HPDE6-E6E7 (cell line): ENCODE data around the gene CYSLTR2.

Experiments
- DNase-seq: peaks from one replicate; pipeline ENCODE4 v3.0.0; 2011; ENCODE audit warnings: missing footprints; ENCODE audit errors: extremely low spot score

The CYSLTR2 gene, protein sequence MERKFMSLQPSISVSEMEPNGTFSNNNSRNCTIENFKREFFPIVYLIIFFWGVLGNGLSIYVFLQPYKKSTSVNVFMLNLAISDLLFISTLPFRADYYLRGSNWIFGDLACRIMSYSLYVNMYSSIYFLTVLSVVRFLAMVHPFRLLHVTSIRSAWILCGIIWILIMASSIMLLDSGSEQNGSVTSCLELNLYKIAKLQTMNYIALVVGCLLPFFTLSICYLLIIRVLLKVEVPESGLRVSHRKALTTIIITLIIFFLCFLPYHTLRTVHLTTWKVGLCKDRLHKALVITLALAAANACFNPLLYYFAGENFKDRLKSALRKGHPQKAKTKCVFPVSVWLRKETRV

DNA sequence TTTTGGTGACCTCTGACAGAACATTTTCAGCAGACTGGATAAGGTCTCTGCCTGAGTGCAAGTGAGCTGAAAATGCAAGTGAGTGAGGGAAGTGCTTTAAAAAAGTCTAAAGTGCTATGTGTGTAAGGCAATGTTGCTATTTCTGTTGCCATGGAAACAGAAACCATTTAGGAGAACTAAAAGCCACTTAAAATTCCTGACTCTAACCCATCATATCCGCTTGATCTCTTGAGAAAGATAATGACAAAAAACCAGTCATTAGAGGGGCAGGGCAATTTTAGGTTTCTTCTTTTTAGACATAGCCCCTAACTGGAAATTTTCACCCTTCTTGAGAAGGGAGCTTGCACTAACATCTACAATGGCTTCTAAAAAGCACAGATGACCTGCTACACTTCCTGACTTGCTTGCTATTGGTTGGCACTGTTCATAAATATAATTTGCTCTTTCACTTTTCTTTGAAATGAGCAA is at the start of gene CYSLTR2:
CYSLTR2 (plus strand) TSS at position 458 of the 468 bp plus-strand sequence. CDS start 52,889 bp downstream, outside the sequence.
- DNase-seq = no peak

DNA sequence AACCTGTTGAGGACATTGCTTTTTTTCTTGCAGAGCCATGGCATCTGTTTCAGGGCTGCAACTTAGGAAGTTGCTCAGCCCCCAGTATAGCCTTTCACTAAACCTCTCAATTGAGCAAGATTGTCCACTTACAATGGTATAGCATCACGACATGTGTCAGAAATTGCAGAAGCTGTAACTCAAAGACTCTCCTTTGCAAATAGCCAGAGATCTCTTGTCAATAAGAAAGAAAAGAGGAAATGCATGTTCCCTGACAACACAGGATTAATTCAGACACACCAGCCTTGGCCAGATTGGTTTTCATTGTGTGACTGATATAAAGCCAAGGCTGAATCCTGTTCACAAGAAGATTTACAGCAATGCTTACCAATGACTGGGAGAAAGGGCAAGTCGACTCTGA is 38.7 kb upstream of the CYSLTR2 start:
- no peak for DNase-seq

DNA sequence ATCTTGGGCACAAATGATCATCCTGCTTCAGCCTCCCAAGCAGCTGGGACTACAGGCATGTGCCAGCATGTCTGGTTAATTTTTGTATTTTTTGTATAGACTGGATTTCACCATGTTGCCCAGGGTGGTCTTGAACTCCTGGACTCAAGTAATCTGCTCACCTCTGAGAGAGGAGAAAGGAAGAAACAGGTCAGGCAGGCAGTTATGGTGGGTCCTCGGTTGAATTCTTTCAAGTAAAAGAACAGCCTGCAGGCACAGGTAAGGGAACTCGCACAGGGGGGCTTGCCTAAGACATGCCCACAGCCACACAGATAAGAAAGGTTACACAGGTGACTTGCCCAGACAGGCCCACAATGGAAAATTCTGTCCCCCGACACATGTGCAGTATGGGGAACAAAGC is 34.8 kb upstream of the CYSLTR2 start:
- DNase-seq = no peak

DNA sequence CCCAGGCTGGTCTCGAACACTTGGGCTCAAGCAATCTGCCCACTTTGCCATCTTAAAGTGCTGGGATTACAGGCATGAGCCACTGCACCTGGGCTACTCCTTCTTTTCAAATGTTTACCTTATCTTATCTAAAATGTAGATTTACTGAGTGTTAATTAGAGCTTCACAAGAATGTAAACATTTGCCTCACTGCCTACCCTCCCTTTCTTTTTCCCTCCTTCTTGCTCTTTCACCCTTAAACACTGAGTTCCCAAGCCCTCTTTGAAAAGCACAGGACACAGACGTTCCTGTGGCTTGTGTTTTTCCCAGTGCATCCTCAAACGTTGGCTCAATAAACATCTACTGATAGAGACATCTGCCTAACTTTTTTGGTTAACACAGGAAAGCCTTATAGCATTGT is 32.7 kb upstream of the CYSLTR2 start:
- DNase-seq = no peak

DNA sequence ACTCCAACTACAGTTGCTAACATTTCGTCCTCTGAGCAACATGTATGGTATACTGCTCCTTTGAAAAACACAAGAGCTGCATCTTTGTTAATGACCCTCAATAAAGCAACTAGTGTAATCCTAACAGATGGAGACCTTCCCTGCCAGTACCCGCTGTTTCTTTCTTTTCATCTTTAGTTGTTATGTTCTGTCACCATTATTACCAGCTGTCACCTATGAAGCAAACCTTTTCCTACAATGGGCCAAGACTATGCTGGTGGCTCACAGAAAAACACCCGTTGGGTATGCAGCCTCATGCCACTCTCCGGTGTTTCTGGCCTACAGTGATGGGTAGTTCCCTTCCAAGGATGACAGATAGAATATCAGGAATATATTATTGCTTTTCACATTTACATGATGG is 29.7 kb upstream of the CYSLTR2 start:
- DNase-seq = no peak

DNA sequence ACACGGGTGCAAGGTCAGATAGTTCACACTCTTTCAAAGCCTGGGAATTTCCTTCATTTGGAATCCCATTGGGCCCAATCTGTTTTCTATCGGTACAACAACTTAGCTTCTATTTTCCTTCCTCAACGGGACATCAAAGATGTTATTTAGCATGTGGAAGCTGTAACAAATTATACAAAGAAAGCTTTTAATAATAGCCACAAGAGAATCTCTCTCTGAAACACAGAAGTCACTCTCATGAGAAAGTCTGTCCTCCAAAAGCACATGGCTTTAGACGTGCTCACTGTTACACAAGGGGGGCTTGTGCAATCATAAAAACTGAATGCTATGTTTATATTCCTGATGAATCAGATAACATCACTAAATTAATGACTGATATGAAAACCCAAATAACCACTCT is 28.9 kb upstream of the CYSLTR2 start:
- DNase-seq = no peak

DNA sequence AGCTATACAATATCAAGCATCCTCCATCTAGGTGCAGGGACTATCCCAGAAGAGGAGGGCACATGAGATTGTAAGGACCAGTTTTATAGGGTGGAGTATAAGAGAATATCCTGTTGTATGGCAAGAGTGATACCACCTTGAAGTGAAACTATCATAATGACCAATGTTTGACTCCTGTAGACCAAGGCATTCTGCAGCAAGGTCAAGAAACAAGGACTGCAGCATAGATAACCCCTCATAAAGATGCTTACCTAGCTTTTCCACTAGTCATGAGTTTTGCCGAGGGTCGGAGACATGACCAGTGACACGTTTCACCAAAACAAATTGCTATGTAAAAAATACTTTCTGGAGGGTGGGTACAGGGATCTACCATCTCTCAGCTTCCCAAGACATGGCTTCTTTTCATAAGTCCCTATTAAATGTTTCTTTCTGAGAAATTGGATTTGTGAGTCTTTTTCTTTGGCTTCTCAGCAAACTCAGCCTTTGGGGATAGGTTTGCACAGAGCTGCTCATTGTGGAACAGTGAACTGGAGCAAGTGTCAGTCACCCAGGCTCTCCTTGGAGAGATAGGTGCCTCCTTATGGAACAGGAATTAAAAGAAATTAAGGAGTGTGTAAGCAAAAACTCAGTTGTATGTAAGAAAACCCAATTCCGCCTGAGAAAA is 28.2 kb upstream of the CYSLTR2 start:
- DNase-seq = no peak

DNA sequence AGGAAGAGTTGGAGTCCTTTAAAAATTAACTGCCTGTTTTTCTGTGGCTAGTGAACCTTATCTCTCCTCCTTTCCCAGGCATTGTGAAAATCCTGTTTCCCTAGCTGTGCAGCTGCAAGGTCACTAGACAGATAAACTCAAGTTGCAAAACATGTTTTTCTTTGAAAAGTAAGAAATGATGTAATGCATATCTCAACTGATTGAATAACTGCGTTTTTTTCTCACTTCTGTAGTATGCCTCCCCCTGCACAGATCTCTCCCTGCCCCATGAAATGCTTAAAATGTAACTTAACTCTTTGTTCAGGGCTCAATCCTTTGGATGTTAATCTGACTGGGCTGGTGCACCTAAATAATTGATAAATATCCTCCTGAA is 27.7 kb upstream of the CYSLTR2 start:
- DNase-seq = no peak

DNA sequence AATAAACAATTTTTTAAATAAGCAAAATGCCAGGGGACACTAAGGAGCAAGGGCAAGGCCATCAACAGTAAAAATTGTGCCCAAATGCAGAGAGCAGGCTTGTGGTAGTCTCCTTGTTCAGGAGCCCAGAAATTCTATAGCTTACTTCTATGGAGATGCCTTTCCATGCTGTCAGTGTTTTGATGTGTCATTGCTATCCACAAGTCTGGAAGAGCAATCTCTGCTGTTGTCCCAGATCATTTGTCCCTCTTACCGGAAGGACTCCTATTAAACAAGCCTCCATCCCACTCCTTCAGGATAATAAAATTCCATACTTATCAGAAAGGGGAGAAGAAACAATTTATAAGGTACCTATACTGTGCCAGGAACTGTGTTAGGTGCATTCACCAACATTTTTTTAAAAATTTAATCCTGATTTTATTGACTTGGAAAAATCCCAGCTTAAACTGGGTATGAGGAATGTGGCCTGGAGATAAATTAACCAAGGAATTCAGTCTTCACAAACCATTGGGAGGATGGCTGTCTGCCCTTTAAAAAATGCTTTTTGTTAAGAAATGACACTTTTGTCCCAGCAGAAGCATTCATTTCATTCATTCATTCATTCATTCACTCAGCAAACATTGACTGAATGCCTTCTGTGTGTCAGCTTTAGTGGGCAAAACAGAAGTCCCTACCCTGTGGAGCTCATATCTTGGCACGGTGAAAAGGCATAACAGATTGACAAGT is 26.8 kb upstream of the CYSLTR2 start:
- no peak for DNase-seq

DNA sequence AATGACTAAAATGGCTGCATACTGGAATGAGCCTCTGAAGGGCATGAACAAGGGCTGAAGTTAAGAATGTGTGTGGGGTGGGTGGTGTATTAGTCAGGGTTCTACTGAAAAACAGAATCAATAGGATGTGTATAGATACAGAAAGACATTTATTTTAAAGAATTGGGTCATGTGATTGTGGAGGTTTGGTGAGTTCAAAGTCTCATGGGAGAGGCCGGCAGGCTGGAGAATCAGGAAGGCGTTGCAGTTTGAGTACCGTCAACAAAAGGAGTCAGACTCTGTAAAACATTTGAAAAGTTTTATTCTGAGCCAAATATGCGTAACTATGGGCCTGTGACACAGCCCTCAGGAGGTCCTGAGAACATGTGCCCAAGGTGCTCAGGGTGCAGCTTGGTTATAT is 24.5 kb upstream of the CYSLTR2 start:
- no peak for DNase-seq

DNA sequence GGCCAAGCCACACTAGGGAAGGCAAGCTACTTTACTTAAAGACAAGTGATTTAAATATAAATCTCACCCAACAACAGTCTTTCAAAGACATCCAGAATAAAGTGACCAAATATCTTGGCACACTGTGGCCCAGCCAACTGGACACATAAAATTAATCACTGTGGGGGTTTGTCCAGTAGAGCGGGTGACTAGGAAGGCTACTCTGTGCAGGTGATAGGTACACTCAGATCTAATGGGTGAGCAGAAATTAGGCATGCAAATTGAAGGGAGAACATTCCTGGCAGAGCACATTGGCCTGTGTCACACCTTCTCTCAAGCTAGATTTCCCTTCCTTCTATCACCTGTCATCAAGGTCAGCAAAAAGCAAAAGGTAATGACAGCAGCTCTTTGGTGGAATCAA is 23.4 kb upstream of the CYSLTR2 start:
- no peak for DNase-seq

DNA sequence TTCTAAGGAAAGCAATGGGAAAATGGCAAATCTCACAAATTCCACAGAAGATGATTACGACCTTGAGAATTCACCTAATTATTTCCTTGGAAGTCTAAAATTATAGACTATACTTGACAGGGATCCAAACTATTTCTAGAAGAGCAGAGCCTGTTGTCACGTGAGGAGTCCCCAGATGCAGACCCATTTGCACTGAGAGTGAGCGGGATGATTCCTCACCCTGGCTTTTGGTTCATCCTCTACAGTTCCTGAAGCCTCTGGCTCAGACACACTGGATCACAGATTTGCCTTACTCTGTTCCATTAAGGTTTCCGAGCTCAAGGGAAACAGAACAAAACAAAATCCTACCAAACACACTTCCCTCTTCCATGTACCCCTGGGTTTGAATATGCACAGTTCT is 23.0 kb upstream of the CYSLTR2 start:
- DNase-seq = no peak

DNA sequence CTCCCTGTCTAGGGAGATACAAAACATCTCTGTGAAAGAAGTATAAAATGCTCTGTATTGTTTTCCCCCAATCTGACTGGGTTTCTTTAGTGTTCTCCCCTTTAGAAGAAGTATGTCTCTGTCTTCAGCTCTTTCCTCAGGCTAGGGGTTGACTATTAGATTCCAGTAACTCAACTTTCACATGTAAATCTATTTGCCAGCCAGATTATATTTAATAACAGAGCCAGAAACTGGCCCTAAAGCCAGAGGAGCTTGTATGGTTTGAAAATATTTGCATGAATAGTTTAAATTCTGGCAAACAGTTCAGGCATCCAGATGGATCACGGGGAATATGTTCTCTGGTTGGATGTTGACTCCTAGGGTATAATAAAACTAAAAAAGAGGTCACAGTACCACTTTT is 22.3 kb upstream of the CYSLTR2 start:
- no peak for DNase-seq

DNA sequence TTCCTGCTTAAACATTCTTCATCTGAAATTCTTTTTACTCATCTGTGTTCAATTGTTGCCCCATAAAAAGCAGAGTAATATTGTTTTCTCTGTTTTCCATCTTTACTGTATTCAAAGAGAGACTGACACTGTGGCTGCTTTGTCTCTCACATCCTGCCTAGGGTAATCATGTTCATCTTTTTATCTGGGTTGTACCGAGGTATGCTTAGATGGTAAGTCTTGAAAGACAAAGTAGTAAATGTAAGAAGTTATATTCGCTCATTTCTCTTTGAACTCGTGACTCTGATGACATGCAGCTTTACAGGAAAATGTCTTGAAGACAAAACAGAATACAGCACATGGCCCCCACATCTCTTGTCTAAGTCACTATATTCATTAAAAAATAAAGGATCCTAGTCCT is 20.0 kb upstream of the CYSLTR2 start:
- no peak for DNase-seq

DNA sequence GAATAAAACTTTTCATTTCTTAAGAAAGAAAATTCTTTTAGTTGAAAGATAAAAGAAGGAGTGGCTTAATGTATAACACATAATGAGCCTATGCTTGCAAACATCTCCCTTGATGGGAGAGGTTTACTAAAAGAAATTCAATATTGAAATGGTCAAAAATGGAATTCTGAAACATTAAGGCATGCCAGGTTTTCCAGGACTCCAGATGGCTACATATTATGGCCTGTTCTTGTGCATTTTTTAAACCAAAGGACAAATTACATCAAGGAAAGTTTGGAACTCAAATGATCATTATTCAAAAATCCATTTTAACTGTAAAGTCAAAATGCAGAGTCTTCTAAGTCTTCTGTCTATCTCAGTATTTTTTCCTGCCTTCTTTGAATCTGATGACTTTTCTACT is 19.1 kb upstream of the CYSLTR2 start:
- no peak for DNase-seq

DNA sequence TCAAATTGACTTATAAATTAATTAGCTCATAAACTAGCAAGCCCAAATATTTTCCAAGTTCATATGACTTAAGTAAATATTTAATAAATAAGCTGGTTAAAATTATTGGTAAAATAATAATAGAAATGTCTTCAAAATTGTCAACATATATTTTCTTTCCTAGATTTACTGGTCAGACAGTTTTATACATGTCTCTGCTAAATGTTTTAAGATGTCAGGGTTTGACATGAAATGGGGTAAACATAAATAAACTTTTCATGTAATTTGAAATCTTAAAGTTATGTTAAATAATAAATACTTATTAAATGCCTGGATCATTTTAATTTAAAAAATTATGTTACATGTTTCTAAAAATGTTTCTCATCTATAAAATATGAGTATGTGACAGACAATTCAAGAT is 18.3 kb upstream of the CYSLTR2 start:
- no peak for DNase-seq

DNA sequence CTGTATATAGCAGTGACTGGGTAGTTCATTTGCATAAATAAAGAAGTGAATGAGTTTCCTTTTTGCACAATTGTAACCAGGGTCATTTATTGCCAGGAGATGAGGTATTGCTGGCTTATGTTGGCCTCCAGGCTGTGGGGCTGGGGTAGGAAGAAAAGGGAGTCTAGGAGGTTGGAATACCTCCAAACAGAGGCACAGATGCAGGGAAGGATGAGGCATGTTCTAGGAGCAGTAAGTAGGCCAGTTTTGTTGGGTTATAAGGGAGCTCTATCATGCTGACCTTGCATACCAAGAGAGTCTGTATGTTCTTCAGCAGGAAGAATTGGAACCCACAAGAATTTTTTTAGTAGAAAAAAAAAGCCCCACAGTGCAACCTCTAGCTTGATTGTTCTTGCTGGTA is 17.2 kb upstream of the CYSLTR2 start:
- no peak for DNase-seq

DNA sequence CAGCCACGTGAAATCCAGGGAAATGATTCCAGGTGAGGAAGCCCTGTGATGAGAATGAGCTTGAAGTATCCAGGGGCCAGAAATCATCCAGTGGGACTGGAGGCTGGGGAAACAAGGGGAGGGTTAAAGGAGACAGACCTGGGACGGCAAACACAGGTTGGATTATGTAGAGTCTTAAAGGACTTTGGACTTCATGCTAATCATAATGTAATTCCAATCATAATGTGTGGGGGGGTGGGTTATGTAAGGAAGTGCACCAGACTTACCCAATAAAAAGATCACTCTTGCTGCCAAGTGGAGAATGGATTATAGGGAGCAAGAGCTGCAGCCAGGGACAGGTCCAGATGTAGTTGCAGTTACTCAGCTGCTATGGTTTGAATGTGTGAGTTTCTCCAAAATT is 16.1 kb upstream of the CYSLTR2 start:
- DNase-seq = no peak

DNA sequence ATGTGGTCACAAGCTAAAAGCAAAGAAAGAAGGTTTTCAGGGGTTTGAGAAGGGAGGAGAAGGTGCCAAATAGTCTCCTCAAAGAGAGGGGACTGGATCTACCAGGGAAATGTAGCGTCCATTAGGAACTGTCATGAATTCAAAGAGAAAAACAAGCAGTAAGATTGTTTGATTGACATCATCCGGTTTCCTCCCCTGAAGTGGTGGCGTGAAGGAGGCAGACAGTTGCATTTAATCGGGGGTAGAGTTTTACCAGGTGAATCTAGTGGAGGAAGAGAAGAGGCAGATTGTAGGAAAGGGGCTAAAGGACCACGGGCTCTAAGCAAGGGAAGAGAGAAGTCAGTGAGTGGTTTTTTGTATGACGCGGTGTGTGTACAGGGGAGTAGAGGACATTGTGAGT is 13.0 kb upstream of the CYSLTR2 start:
- no peak for DNase-seq

DNA sequence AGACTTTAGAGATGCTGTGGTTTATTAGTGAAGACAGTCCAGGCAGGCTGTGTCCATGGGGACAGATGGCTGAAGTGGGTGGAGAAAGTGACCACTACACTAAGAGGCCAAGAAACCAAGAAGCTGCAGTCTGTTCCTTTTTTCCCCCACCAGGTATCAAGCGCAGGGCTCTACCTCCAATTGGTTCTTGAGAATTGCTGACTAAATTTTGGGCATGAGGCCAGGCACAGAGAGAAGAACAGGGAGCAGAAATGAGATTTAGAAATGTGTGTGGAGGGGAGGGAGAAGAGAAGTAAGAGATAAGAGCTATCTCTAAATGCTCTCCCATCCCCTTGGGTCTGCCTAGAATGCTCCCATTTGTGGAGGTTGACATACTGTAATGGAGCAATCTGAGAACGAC is 12.3 kb upstream of the CYSLTR2 start:
- DNase-seq = no peak

DNA sequence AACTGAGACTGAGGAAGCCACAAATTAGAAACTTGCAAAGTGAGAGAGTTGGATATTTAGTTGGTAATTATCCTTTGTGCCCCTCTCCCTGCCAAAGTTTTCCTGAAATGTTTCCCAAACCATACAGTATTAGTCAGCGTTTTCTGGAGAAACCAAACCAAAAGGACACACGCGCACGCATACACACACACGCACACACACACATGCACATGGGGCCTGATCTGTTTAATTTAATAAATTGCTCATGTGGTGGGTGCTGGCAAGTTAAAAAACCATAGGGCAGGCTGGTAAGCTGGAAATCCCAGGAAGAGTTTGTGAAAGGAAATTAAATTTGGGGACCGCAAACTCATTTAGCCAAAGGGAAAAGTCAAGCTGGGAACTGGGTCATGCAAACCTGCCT is 11.7 kb upstream of the CYSLTR2 start:
- DNase-seq = no peak

DNA sequence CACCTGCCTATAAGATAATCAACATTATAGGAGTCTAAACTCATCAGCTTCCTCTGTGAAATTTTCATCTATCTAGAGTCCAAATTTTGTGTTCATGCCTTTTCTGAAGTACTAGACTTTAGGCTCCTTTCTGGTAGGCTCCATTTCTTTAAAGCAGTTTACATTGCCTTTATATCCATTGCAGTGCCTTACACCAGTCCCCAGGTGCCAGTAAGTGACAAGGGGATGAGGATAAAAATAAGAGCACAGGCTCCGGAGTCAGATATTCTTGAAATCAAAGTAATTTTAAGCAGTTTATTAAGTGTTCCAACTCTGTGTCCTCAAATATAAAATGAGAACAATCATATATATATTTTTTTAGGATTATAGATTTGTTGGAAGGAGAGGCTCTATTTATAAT is 10.6 kb upstream of the CYSLTR2 start:
- no peak for DNase-seq

DNA sequence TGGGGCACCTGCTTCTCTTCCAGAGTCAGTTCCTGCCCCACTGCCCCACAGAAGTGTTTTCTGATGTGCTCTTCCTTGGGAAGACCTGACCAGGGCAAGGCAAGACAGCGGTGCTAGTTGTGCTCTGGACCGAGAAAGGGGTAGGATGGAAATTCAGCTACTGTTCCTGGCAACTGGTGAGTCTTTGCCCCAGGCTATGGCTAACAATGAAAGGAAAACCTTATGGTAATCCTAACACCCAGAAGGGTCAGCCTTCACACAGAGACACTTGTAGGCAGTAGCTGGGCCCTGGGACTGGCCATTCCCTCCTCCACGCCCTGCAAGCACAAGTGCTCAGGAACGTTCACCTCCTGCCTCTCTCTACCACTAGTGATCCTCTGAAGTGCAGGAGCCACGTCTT is 9.6 kb upstream of the CYSLTR2 start:
- no peak for DNase-seq
